HEK293 (cell line): ENCODE measurements around the gene VMO1.
"Not testable (repeated sequence)": the region's sequence is repeated elsewhere in the genome, so short reads cannot be mapped to it uniquely, and the experiment has no call there.

Experiments
- SP2 ChIP-seq: fragments of 450-650 bp; formaldehyde crosslinking; IDR thresholded peaks from 2 replicates; pipeline ENCODE4 v1.5.1; 2016; ENCODE audit warnings: missing biosample characterization, missing genetic modification characterization
- ZNF155 ChIP-seq: fragments of 450-650 bp; formaldehyde crosslinking; IDR thresholded peaks from 2 replicates; pipeline ENCODE4 v1.5.1; 2016; ENCODE audit warnings: missing biosample characterization, missing genetic modification characterization
- ZNF157 ChIP-seq: fragments of 450-650 bp; formaldehyde crosslinking; IDR thresholded peaks from 2 replicates; pipeline ENCODE4 v1.5.1; 2016; ENCODE audit warnings: missing biosample characterization, missing genetic modification characterization
- ZNF670 ChIP-seq: fragments of 450-650 bp; formaldehyde crosslinking; IDR thresholded peaks from 2 replicates; pipeline ENCODE4 v1.5.1; 2016; ENCODE audit warnings: missing biosample characterization, missing genetic modification characterization, low read depth
- TF ChIP-seq, protein P1 (sequence below): fragments of 450-650 bp; formaldehyde crosslinking; IDR thresholded peaks from 2 replicates; pipeline ENCODE4 v1.5.1; 2016; ENCODE audit warnings: missing biosample characterization, missing genetic modification characterization
- TF ChIP-seq, protein P2 (sequence below): fragments of 450-650 bp; formaldehyde crosslinking; IDR thresholded peaks from 2 replicates; pipeline ENCODE4 v1.5.1; 2016; ENCODE audit warnings: missing biosample characterization, missing genetic modification characterization

DNA sequence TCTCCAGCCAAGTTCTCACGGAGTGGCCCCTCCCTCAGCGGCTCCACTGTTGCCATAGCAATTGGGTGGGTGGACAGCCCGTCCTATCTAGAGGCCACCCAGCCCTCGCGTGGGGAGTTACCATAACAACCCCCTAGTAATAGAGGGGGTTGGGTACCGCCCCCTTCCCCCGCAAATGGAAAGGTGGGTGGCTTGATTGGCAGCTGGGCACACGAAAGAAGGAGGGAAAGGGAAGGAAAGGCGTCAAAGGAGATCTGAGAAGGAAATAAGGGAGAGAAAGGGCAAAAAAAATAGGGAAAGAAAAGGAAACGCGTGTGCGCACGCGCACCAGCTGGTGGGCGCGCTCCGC, 46.6 kb upstream of the VMO1 start:
- not testable (repeated sequence) for TF ChIP-seq ZNF670; ZNF157 (tag by site-specific recombination); ZNF155 (tag by site-specific recombination)
- TF ChIP-seq, protein P1, sequence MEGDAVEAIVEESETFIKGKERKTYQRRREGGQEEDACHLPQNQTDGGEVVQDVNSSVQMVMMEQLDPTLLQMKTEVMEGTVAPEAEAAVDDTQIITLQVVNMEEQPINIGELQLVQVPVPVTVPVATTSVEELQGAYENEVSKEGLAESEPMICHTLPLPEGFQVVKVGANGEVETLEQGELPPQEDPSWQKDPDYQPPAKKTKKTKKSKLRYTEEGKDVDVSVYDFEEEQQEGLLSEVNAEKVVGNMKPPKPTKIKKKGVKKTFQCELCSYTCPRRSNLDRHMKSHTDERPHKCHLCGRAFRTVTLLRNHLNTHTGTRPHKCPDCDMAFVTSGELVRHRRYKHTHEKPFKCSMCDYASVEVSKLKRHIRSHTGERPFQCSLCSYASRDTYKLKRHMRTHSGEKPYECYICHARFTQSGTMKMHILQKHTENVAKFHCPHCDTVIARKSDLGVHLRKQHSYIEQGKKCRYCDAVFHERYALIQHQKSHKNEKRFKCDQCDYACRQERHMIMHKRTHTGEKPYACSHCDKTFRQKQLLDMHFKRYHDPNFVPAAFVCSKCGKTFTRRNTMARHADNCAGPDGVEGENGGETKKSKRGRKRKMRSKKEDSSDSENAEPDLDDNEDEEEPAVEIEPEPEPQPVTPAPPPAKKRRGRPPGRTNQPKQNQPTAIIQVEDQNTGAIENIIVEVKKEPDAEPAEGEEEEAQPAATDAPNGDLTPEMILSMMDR (tag by site-specific recombination): not testable (repeated sequence)
- TF ChIP-seq SP2 (tag by site-specific recombination): peak; percentile 70
- TF ChIP-seq, protein P2, sequence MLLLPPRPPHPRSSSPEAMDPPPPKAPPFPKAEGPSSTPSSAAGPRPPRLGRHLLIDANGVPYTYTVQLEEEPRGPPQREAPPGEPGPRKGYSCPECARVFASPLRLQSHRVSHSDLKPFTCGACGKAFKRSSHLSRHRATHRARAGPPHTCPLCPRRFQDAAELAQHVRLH (tag by site-specific recombination): not testable (repeated sequence)
